Body of pancreas (tissue), 4 donors: ENCODE measurements around the gene IL1R2.

Experiments
- CTCF ChIP-seq, 7 experiments: fragments of 450-650 bp in 4 of 7; fragments of 200-600 bp in 3 of 7; sonication (generic) in 3 of 7; IDR thresholded peaks; one replicate each; pipeline ENCODE4 v1.5.1; 2016 to 2019; ENCODE audit warnings: antibody characterized with exemption in 7 of 7
- POLR2A ChIP-seq, 3 donors: fragments of 450-650 bp; IDR thresholded peaks; one replicate each; pipeline ENCODE4 v1.6.1; 2016; ENCODE audit warnings: antibody characterized with exemption in 3 of 3, mild to moderate bottlenecking in 2 of 3

DNA sequence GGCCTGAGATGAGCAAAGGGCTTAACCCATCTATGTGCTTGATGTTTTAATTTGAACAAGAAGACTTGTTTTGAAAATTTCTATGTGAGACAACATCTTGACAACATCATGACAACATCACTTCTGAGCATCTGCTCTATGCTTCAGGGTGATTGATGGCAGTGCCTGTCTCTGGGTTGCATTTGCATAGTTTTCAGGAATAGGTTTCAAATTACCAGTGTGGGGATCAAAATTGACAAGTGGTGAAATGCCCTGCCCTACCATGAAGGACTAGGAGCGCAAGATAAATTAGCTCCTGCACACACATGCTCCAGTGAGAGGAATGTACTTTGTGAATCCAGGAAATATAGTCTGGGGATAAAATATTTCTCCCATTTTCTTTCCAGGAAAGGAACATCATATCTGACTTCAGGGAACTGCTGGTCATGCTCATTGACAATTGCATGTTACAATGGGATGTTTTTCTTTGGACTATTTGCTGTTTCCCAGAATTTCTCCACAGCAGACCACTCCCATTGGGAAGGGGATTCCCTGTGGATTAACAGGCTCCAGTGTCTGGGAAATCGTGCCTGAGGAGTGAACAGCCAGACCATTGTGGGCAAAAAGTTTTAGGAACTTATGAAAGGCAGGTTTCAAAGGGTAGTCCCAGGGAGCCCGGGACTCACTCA, 45.3 kb upstream of the IL1R2 start:
- TF ChIP-seq CTCF (IDR thresholded peaks at IDR 0.05) (no peak), POLR2A (IDR thresholded peaks at IDR 0.05) (no peak)
